Cardiac muscle cell (in vitro differentiated cells and primary cell): ENCODE results near the gene B9D2. TPM values are rescaled to one million over a fixed set of nuclear protein-coding genes. Genes with fewer than 3 reads are reported as not detected.

ENCODE experiments used
- DNase-seq, 2 donors: peaks; one replicate each; pipeline versions ENCODE4 v3.0.0 to v3.0.0-alpha.2; 2010 to 2017; ENCODE audit warnings: low read depth in 1 of 2, low spot score in 1 of 2
- H3K27ac ChIP-seq: fragments of 200-600 bp; sonication (generic); 2 replicates; pipeline ENCODE4 v1.5.1; 2016
- H3K27me3 ChIP-seq: fragments of 200-600 bp; sonication (generic); 2 replicates; pipeline ENCODE4 v1.6.0; 2016; ENCODE audit warnings: control low read depth
- H3K36me3 ChIP-seq: fragments of 200-600 bp; sonication (generic); 2 replicates; pipeline ENCODE4 v1.5.1; 2016; ENCODE audit warnings: control low read depth
- H3K4me1 ChIP-seq: fragments of 200-600 bp; sonication (generic); 2 replicates; pipeline ENCODE4 v1.8.1; 2017; ENCODE audit warnings: low read depth, mild to moderate bottlenecking, mixed run types
- H3K4me3 ChIP-seq: fragments of 200-600 bp; sonication (generic); 2 replicates; pipeline ENCODE4 v1.5.1; 2016; ENCODE audit warnings: mild to moderate bottlenecking
- H3K9me3 ChIP-seq: fragments of 200-600 bp; sonication (generic); 2 replicates; pipeline ENCODE4 v1.5.1; 2017; ENCODE audit warnings: low read depth, mild to moderate bottlenecking, control low read depth
- polyA plus RNA-seq: library from polyadenylated mRNA; unstranded; fragments of >200 nt; fragmentation: Nextera tagmentation; extraction: Ambion mirVana; gene quantifications from 2 replicates; pipeline ENCODE4 v1.2.1, GENCODE V29; 2016
- total RNA-seq: library from RNA; depleted of rRNA; stranded (reverse); fragments of >200 nt; gene quantifications from 2 replicates; pipeline ENCODE4 v1.2.3, GENCODE V29; 2016
- TF ChIP-seq, protein P1 (sequence below): IDR thresholded peaks from 2 replicates; pipeline ENCODE4 v1.5.1; 2012; ENCODE audit warnings: low read depth, mild to moderate bottlenecking, low read length

Gene B9D2
- total and polyA plus RNA-seq, 2 experiments from 2014 or later: 5.3 to 10.8 TPM

DNA sequence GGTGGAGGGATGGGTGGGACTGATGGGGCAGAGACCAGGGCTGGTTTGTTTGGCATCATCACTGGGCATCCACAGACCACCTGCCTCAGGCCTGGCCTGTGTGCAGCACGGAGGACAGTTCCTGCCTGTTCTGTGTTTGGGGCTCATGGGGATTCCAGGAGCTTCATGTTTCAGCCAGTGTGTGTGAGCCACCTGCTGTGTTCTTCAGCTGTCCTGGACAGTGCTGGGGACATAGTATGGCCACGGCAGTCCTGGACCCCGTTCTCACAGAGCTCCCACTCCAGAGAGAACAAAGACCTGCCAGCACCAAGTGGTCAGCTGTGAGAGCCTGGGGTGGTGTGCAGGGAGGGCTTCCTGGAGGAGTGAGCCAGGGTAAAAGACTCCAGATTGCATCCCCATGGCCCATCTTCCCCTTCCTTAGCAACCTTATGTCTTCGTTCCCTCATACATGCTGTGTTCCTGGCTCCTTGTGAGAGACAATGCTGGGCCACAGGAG, 55.9 kb downstream of the B9D2 start:
- Histone ChIP-seq H3K4me3 (no peak overlapping the region), H3K27ac (peak overlapping the region; percentile 76), H3K27me3 (no peaks in the 10 kb centered on the region), H3K4me1 (peaks cover 9% of the 10 kb centered on the region), H3K36me3 (peaks cover 46% of the 10 kb centered on the region), H3K9me3 (no peaks in the 10 kb centered on the region)
- DNase-seq: no peak
- TF ChIP-seq, protein P1, sequence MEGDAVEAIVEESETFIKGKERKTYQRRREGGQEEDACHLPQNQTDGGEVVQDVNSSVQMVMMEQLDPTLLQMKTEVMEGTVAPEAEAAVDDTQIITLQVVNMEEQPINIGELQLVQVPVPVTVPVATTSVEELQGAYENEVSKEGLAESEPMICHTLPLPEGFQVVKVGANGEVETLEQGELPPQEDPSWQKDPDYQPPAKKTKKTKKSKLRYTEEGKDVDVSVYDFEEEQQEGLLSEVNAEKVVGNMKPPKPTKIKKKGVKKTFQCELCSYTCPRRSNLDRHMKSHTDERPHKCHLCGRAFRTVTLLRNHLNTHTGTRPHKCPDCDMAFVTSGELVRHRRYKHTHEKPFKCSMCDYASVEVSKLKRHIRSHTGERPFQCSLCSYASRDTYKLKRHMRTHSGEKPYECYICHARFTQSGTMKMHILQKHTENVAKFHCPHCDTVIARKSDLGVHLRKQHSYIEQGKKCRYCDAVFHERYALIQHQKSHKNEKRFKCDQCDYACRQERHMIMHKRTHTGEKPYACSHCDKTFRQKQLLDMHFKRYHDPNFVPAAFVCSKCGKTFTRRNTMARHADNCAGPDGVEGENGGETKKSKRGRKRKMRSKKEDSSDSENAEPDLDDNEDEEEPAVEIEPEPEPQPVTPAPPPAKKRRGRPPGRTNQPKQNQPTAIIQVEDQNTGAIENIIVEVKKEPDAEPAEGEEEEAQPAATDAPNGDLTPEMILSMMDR: no peak

DNA sequence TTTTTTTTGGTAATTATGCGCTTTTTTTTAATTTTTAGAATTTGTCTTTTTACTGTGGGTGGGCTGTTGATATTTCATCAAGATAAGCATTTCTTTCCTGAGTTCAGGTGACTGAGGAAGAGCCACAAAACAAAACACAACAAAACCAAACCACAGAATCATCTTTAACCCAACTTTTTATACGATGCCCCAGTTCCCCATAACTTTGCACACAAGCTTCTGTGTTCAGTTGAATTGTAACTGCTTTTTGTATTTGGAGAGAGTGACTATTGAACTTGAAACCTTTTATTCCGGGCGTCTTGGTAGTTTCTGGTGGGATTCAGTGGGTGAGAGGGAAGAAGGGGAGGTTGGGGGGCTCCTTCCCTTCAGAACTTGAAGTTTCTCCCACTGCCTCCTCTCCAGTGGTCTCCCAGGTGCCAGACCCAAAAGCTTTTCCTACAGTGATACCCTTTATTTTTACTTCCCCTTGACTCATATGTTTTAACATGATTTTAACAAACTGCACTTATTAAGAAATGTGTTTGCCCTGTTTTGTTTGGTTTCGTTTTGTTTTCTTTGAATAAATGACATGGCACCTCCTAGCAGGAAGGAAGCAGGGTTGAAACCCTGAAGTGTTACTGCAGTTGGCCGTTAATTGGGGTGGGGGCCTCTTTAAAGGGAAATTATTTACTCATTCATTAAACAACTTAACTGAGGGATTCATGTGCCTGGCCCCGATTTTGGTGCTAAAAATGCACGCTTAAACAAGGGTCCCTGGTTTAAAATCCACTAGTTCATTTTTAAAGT, 56.7 kb downstream of the B9D2 start:
- no peak for DNase-seq
- Histone ChIP-seq H3K27ac (peak overlapping the region; percentile 76), H3K4me1 (peaks cover 9% of the 10 kb centered on the region), H3K27me3 (no peaks in the 10 kb centered on the region), H3K4me3 (no peak overlapping the region), H3K9me3 (no peaks in the 10 kb centered on the region), H3K36me3 (peaks cover 54% of the 10 kb centered on the region)
- TF ChIP-seq, protein P1: no peak

DNA sequence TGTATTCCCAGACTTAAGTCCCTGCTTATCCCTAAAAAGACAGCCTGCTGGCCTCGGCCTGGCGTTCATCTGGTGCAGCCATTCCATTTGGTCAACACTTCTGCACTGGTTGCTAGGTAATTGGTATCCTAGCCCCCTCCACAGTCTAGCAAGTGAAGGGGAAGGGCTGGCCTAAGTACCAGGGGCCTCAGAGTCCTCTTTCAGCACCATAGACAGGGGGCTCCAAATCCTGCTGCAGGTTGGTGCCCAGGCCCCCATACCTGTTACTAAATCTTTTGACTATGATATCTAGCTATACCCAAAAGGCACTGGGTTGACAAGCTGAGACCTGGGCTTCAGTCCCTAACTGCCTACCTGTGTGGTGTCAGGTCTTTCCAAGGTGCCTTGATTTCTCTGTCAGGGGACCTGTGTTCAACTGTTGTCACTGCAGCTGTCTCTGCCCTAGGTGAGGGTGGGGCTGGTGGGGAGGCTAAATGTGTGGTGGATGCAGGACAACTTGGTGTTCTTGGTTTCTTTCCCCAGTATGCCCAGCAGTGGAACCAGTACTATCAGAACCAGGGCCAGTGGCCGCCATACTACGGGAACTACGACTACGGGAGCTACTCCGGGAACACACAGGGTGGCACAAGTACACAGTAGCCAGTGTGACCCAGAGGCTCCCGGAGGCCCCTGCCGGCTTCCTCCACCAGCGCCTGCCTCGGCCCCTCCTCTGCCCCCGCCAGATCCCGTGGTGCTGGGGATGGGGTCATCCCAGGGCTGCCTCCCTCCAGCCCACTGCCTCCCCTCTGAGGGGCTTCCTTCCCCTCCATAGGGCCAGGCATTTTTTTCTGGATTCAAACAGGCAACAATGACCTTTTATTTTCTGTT, 57.8 kb downstream of the B9D2 start:
- Histone ChIP-seq H3K27ac (peak overlapping the region; percentile 76), H3K36me3 (peaks cover 54% of the 10 kb centered on the region), H3K4me3 (no peak overlapping the region), H3K4me1 (peaks cover 9% of the 10 kb centered on the region), H3K9me3 (no peaks in the 10 kb centered on the region), H3K27me3 (no peaks in the 10 kb centered on the region)
- TF ChIP-seq, protein P1: no peak
- DNase-seq: no peak

DNA sequence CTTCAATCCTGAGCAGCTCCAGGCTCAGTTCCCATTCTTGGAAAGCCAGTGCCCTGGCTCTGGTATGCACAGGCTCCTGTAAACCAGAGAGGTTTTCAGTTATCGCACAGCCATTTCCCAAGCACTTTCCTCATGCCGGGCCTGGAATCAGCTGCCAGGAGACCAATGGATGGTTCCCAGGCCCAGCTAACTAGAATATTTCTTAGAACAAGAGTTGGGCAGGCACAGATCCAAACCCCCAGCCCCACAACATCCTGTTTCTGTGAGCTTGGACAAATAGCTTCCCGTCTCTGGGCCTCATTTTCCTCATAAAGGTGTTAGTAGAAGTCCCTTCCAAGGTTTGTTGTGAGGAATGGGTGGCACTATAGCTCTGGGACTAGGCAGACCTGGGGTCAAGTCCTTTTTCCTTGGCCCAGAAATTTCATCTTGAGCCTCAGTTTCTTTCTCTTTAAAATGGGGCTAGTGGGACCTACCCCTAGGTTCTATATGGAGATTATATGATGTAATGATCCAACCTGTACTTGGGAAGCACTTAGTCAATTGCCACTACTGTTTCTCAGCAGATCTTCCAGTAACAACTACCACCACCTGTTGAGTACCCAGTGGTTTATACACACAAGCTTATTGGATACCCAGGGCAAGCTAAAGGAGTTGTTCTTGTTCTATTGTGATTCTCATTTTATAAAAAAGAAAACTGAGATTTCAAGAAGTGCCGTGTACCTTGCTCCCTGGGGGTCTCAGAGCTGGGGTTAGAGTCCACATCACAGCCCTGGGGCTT, 59.1 kb downstream of the B9D2 start:
- TF ChIP-seq, protein P1: no peak
- DNase-seq: no peak
- peaks cover 58% of the 10 kb centered on the region for H3K36me3 ChIP-seq
- H3K27ac ChIP-seq: peak overlapping the region; percentile 76
- H3K27me3 ChIP-seq: no peaks in the 10 kb centered on the region
- no peak overlapping the region for H3K4me3 ChIP-seq
- peaks cover 17% of the 10 kb centered on the region for H3K4me1 ChIP-seq
- no peaks in the 10 kb centered on the region for H3K9me3 ChIP-seq

Other genes with a start within 250 kb of the B9D2 start
- not detected in 2 replicates for gene CYP2F1, start 249.7 kb downstream of the B9D2 start, total RNA-seq
- not detected in 2 replicates for gene CYP2F1, start 249.7 kb downstream of the B9D2 start, polyA plus RNA-seq
- gene CYP2S1, start 170.9 kb downstream of the B9D2 start, total RNA-seq: 1.7 and 1.8 TPM in 2 replicates
- gene CYP2S1, start 170.9 kb downstream of the B9D2 start, polyA plus RNA-seq: 0.60 and 2.3 TPM in 2 replicates
- gene AXL, start 144.9 kb downstream of the B9D2 start, total RNA-seq: 62.7 and 68.5 TPM in 2 replicates
- gene AXL, start 144.9 kb downstream of the B9D2 start, polyA plus RNA-seq: 16.6 and 26.2 TPM in 2 replicates
- 159 and 195 TPM in 2 replicates for gene HNRNPUL1, start 99.8 kb downstream of the B9D2 start, total RNA-seq
- gene HNRNPUL1, start 99.8 kb downstream of the B9D2 start, polyA plus RNA-seq: 148 and 216 TPM in 2 replicates
- 24.6 and 25.2 TPM in 2 replicates for gene CCDC97, start 54.0 kb downstream of the B9D2 start, total RNA-seq
- gene CCDC97, start 54.0 kb downstream of the B9D2 start, polyA plus RNA-seq: 29.7 and 32.4 TPM in 2 replicates
- gene TGFB1, start 10.2 kb downstream of the B9D2 start, total RNA-seq: 19.4 and 32.6 TPM in 2 replicates
- 34.8 and 52.3 TPM in 2 replicates for gene TGFB1, start 10.2 kb downstream of the B9D2 start, polyA plus RNA-seq
- 16.8 and 21.8 TPM in 2 replicates for gene TMEM91, start 12.4 kb upstream of the B9D2 start, total RNA-seq
- 14.5 and 18.1 TPM in 2 replicates for gene TMEM91, start 12.4 kb upstream of the B9D2 start, polyA plus RNA-seq
- 24.5 and 31.4 TPM in 2 replicates for gene EXOSC5, start 33.2 kb upstream of the B9D2 start, total RNA-seq
- 40.6 and 53.0 TPM in 2 replicates for gene EXOSC5, start 33.2 kb upstream of the B9D2 start, polyA plus RNA-seq
- gene BCKDHA, start 33.7 kb upstream of the B9D2 start, total RNA-seq: 127 and 166 TPM in 2 replicates
- gene BCKDHA, start 33.7 kb upstream of the B9D2 start, polyA plus RNA-seq: 151 and 200 TPM in 2 replicates
- gene B3GNT8, start 63.2 kb upstream of the B9D2 start, total RNA-seq: 4.9 and 6.8 TPM in 2 replicates
- gene B3GNT8, start 63.2 kb upstream of the B9D2 start, polyA plus RNA-seq: 4.8 and 5.9 TPM in 2 replicates
- 78.5 and 110 TPM in 2 replicates for gene DMAC2, start 75.8 kb upstream of the B9D2 start, total RNA-seq
- gene DMAC2, start 75.8 kb upstream of the B9D2 start, polyA plus RNA-seq: 126 and 137 TPM in 2 replicates
- gene ERICH4, start 79.0 kb upstream of the B9D2 start, total RNA-seq: not detected in 2 replicates
- not detected in 2 replicates for gene ERICH4, start 79.0 kb upstream of the B9D2 start, polyA plus RNA-seq
- 2.8 and 4.4 TPM in 2 replicates for gene CEACAM21, start 212.0 kb upstream of the B9D2 start, total RNA-seq
- 2.2 and 5.0 TPM in 2 replicates for gene CEACAM21, start 212.0 kb upstream of the B9D2 start, polyA plus RNA-seq